B cell (primary cell): Measurements from ENCODE around the gene FARP1.

Experiments used
- CTCF ChIP-seq: fragments of 200-600 bp; IDR thresholded peaks from one replicate; pipeline ENCODE4 v1.8.0; 2022; ENCODE audit warnings: antibody characterized with exemption, mild to moderate bottlenecking
- EZH2 ChIP-seq: IDR thresholded peaks from 2 replicates; pipeline ENCODE4 v1.6.1; 2012; ENCODE audit warnings: borderline replicate concordance, low read depth, mild to moderate bottlenecking, moderate library complexity, low read length; ENCODE audit not compliant: insufficient read depth, poor library complexity, severe bottlenecking

- no peak for TF ChIP-seq CTCF
- no peak for TF ChIP-seq EZH2
These were observed 353.5 kb downstream of the FARP1 start for GRCh38 chr13:98496479-98496791.
